ENCODE data around the gene S100PBP. TPM values are rescaled to one million over a fixed set of nuclear protein-coding genes. Genes with fewer than 3 reads are reported as not detected.

Gene S100PBP
- total RNA-seq, 1 donor: 42.0 TPM

DNA sequence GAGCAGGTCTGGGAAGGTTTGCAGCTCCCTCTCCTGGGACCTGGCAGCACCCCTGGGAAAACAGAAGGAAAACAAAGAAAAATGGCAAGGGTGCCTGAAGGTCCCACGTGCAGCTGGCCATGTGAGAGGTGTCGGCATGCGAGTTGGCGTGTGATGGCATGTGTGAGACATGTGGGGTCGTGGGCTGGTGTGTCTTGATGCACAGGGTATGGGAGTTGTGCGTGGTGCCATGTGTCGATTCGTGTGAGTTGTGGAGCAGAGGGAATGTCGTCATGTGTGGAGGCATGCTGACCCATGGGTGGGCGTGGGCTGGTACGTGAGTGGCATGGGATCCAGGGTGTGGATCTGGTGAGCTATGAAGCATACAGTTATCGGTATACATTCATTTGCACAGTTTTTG lies 70.2 kb downstream of the S100PBP start:
- Histone ChIP-seq H3K36me3 (ENCODE audit: insufficient read depth, low read length) (no peaks in the 10 kb centered on the region), H3K4me1 (ENCODE audit: insufficient read depth, low read length) (no peaks in the 10 kb centered on the region)
- peak; percentile 62 for DNase-seq (ENCODE audit: insufficient read length, low spot score, missing footprints)

DNA sequence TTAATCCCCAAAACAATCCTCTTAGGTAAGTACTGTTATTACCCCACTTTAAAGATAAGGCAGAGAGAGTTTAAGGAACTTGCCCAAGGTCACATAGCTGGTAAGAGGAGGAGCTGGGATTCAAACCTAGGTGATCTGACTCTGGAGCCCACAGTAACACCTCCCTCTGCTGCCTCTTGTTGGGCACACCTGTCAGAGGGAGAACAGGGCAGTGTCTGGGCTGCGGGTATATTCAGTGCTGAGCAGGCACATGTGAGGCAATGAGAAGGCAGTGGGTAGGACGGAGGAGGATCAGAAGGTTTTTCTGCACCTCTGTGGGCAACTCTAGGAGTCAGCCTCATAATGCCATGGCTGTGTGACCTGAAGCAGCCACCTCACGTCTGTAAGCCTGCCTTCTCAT lies 70.7 kb downstream of the S100PBP start:
- TF ChIP-seq, protein P1, sequence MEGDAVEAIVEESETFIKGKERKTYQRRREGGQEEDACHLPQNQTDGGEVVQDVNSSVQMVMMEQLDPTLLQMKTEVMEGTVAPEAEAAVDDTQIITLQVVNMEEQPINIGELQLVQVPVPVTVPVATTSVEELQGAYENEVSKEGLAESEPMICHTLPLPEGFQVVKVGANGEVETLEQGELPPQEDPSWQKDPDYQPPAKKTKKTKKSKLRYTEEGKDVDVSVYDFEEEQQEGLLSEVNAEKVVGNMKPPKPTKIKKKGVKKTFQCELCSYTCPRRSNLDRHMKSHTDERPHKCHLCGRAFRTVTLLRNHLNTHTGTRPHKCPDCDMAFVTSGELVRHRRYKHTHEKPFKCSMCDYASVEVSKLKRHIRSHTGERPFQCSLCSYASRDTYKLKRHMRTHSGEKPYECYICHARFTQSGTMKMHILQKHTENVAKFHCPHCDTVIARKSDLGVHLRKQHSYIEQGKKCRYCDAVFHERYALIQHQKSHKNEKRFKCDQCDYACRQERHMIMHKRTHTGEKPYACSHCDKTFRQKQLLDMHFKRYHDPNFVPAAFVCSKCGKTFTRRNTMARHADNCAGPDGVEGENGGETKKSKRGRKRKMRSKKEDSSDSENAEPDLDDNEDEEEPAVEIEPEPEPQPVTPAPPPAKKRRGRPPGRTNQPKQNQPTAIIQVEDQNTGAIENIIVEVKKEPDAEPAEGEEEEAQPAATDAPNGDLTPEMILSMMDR (IDR thresholded peaks at IDR 0.05; ENCODE audit: extremely low read depth, low read depth, low read length): no peak
- Histone ChIP-seq H2AFZ (ENCODE audit: low read length) (no peak overlapping the region), H3K27ac (ENCODE audit: low read depth, low read length) (no peak overlapping the region), H4K20me1 (ENCODE audit: insufficient read depth, low read length) (peaks cover 4% of the 10 kb centered on the region), H3K4me3 (ENCODE audit: insufficient read depth, low read length) (no peak overlapping the region), H3K4me1 (ENCODE audit: insufficient read depth, low read length) (no peaks in the 10 kb centered on the region), H3K27me3 (ENCODE audit: insufficient read depth, low read length) (peaks cover 48% of the 10 kb centered on the region), H3K9me3 (ENCODE audit: low read depth, low read length) (no peaks in the 10 kb centered on the region), H3K36me3 (ENCODE audit: insufficient read depth, low read length) (no peaks in the 10 kb centered on the region), H3K4me2 (ENCODE audit: insufficient read depth, low read length) (no peak overlapping the region), H3K79me2 (ENCODE audit: insufficient read depth, low read length) (no peaks in the 10 kb centered on the region)
- peak; percentile 80 for DNase-seq (ENCODE audit: insufficient read length, low spot score, missing footprints)

More for the DNA sequence above, 70.2 kb downstream of the S100PBP start:
- Histone ChIP-seq H3K79me2 (ENCODE audit: insufficient read depth, low read length) (no peaks in the 10 kb centered on the region), H3K9me3 (ENCODE audit: low read depth, low read length) (no peaks in the 10 kb centered on the region), H3K27me3 (ENCODE audit: insufficient read depth, low read length) (peaks cover 47% of the 10 kb centered on the region), H2AFZ (ENCODE audit: low read length) (no peak overlapping the region), H3K4me3 (ENCODE audit: insufficient read depth, low read length) (no peak overlapping the region), H4K20me1 (ENCODE audit: insufficient read depth, low read length) (peaks cover 4% of the 10 kb centered on the region), H3K27ac (ENCODE audit: low read depth, low read length) (no peak overlapping the region), H3K4me2 (ENCODE audit: insufficient read depth, low read length) (no peak overlapping the region)
- TF ChIP-seq, protein P1 (IDR thresholded peaks at IDR 0.05; ENCODE audit: extremely low read depth, low read depth, low read length): no peak

DNA sequence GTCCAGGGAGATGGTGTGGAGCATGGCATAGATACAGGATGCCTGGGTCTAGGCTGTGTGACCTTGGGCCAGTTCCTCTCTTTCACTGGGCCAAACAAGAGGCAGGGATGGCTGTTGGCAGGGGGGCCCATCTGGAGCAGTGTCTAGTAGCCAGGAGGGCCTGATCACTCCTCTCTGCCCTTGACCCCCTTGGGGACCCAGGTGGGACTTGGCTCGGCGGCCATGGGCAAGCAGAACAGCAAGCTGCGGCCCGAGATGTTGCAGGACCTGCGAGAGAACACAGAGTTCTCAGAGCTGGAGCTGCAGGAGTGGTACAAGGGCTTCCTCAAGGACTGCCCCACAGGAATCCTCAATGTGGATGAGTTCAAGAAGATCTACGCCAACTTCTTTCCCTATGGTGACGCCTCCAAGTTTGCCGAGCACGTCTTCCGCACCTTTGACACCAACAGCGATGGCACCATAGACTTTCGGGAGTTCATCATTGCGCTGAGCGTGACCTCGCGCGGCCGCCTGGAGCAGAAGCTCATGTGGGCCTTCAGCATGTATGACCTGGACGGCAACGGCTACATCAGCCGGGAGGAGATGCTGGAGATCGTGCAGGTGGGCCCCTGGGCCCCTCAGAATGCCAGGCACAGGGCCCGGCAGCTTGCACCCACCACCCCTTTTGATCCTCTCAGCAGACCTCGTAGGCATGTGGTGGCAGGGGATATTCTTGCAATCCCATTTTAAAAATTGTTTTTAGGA lies 71.4 kb downstream of the S100PBP start:
- Histone ChIP-seq H3K4me3 (ENCODE audit: insufficient read depth, low read length) (no peak overlapping the region), H3K4me1 (ENCODE audit: insufficient read depth, low read length) (no peaks in the 10 kb centered on the region), H3K27me3 (ENCODE audit: insufficient read depth, low read length) (peaks cover 44% of the 10 kb centered on the region), H4K20me1 (ENCODE audit: insufficient read depth, low read length) (peaks cover 4% of the 10 kb centered on the region), H3K79me2 (ENCODE audit: insufficient read depth, low read length) (no peaks in the 10 kb centered on the region), H3K27ac (ENCODE audit: low read depth, low read length) (no peak overlapping the region), H2AFZ (ENCODE audit: low read length) (no peak overlapping the region), H3K36me3 (ENCODE audit: insufficient read depth, low read length) (no peaks in the 10 kb centered on the region), H3K9me3 (ENCODE audit: low read depth, low read length) (no peaks in the 10 kb centered on the region), H3K4me2 (ENCODE audit: insufficient read depth, low read length) (no peak overlapping the region)
- no peak for DNase-seq (ENCODE audit: insufficient read length, low spot score, missing footprints)
- TF ChIP-seq, protein P1 (IDR thresholded peaks at IDR 0.05; ENCODE audit: extremely low read depth, low read depth, low read length): no peak

DNA sequence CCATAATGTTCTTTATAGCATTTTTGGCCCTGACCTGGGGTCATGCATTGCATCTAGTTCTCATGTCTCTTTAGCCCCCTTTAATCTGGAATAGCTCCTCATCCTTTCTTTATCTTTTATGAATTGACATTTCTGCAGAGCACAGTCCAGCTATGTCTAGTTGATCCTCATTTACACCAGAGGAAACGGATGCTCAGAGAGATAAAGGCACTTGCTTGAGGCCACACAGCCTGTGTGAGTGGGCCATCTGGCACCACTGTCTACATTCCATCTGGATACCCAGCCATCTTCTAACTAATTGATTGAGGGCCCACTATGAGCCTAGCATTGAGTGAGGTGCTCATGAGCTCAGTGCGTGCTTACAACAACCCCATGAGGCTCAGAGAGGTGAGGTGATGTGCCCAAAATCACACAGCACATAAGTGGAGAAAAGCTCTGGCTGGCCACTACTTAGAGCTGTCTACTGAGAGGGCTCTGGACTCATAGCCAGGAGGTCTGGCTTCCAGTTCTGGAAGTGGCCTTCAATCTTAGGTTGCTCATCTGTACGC lies 72.4 kb downstream of the S100PBP start:
- Histone ChIP-seq H3K36me3 (ENCODE audit: insufficient read depth, low read length) (no peaks in the 10 kb centered on the region), H4K20me1 (ENCODE audit: insufficient read depth, low read length) (peaks cover 4% of the 10 kb centered on the region), H3K4me1 (ENCODE audit: insufficient read depth, low read length) (no peaks in the 10 kb centered on the region), H3K9me3 (ENCODE audit: low read depth, low read length) (no peaks in the 10 kb centered on the region), H3K4me2 (ENCODE audit: insufficient read depth, low read length) (no peak overlapping the region), H3K79me2 (ENCODE audit: insufficient read depth, low read length) (no peaks in the 10 kb centered on the region), H3K27ac (ENCODE audit: low read depth, low read length) (no peak overlapping the region), H3K27me3 (ENCODE audit: insufficient read depth, low read length) (peaks cover 35% of the 10 kb centered on the region), H2AFZ (ENCODE audit: low read length) (no peak overlapping the region), H3K4me3 (ENCODE audit: insufficient read depth, low read length) (no peak overlapping the region)
- peak; percentile 69 for DNase-seq (ENCODE audit: insufficient read length, low spot score, missing footprints)
- TF ChIP-seq, protein P1 (IDR thresholded peaks at IDR 0.05; ENCODE audit: extremely low read depth, low read depth, low read length): no peak

Data from osteoblast (primary cell).